CD1c-positive myeloid dendritic cell (primary cell): ENCODE results near the gene DMRT2.

Experiments
- DNase-seq: peaks from one replicate; pipeline ENCODE4 v3.0.0-alpha.2; 2016; ENCODE audit errors: extremely low spot score

Gene DMRT2

GRCh38 chr9:1094749-1095148 is 44.6 kb downstream of the DMRT2 start:
- DNase-seq = no peak

- DNase-seq = no peak
These were observed 46.2 kb downstream of the DMRT2 start for GRCh38 chr9:1096155-1096964.

- DNase-seq = no peak
These were observed 48.4 kb downstream of the DMRT2 start for GRCh38 chr9:1098551-1098950.

DNA sequence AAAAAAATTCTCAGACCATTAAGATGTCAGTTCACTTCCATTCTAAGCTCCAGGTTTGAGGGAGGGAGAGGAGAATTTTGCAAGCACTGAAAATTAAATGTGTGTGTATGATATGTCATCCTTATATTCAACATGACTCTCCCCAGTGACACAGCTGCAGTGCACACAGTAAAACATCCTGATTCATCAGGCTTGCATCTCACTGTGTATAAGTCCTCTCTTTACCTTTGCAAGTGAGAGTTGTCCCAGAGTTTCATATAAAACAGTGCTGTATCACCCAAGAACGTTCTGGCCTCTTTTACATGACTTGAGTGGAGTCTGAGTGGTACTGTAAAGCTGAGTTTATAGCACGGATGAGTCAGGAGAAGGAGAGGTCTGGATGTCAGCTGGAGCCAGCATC is 50.0 kb downstream of the DMRT2 start:
- no peak for DNase-seq

DNA sequence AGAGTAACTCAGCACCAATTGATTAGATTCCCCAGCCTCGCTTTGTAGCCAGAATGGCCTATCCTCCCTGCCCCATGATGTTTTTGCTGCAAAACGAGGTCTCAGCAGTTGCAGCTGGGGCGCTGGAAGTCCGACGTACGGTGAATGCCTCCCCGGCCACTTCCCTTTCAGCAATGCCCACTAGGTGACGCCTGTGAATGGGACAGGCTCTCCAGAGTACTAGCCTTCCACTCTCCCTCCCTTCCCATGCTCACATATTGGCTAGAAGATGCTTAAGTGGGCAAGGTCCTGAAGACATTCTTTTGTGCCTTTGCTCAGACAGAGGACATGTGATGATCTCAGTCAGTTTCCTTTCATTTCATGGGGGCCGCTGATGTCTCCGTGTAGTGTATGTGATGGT is 50.8 kb downstream of the DMRT2 start:
- no peak for DNase-seq

DNA sequence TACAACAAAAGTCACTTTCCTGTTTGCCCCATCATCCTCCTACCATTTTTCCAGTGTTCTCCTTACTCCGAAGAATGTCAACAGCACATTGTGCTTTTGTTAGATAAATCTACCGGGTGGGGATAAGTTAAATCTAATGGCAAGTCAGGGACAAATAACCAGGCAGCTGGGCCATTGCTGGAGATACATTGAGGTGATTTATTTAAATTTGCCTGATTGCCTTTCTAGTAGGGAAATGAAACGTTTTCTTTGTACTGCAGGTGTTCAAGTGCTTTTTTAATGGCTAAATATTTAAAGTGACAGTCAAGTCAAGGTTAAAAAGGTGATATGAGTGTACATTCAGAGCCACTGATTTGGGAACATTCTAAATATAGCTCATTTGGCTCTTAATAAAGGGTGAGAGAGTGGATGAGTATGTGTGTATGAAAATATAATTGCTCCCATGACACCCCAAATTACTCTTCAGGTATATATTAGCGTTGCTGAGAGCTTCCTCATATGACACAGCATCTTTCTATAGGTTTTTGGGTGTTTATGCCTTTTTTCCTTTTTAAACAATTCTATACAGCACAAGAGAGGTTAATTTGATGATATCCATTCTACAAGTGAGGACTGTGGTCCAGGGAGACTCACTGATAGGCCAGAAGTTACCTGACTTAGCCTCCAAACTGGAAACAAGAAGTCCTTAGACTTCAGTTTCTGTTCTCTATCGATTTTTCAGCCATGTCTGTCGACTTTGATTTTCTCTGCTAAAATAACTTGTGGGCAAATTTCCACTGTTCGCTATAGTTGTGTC is 51.9 kb downstream of the DMRT2 start:
- no peak for DNase-seq

DNA sequence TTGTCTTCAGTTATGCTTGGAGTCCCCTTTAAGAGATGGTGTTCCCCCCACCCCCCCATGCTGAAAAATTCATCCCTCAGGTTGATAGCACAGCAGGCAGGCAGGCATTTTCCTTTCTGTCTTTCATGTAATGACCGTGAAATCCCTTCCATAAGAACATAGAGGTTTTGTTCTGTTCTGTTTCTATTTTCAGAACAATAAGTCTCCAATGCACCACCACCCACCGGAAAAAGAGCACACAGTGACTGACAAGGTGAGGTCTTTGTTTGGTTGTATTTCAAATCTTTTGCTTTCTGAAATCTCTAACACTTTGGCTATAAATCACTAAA is 52.4 kb downstream of the DMRT2 start:
- no peak for DNase-seq
